Measurements from ENCODE around the gene SORD.

The SORD gene

DNA sequence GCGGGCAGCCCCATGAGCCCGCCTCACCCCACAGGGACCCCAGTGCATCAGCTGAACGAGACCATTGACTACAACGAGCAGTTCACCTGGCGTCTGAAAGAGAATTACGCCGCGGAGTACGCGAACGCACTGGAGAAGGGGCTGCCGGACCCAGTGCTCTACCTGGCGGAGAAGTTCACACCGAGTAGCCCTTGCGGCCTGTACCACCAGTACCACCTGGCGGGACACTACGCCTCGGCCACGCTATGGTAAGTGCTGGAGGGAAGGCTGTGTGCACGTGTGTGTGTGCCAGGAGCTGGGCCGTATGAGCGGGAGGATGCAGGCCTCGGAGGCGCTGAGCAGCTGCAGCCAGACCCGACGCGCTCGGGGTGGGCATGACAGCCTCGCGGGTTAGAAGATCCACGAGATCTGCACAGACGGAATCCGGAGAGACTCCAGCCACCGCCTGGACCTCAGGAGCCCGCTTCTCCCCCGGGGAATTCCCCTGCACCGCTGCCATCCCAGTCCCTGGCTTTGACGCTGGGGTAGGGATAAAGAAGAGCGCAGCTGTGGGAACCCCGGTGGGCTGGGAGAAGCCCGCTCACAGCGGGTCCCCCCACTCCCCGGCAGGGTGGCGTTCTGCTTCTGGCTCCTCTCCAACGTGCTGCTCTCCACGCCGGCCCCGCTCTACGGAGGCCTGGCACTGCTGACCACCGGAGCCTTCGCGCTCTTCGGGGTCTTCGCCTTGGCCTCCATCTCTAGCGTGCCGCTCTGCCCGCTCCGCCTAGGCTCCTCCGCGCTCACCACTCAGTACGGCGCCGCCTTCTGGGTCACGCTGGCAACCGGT lies 93.7 kb downstream of the SORD start:
- DNase-seq (ENCODE audit: low read depth, low spot score), result no peak

DNA sequence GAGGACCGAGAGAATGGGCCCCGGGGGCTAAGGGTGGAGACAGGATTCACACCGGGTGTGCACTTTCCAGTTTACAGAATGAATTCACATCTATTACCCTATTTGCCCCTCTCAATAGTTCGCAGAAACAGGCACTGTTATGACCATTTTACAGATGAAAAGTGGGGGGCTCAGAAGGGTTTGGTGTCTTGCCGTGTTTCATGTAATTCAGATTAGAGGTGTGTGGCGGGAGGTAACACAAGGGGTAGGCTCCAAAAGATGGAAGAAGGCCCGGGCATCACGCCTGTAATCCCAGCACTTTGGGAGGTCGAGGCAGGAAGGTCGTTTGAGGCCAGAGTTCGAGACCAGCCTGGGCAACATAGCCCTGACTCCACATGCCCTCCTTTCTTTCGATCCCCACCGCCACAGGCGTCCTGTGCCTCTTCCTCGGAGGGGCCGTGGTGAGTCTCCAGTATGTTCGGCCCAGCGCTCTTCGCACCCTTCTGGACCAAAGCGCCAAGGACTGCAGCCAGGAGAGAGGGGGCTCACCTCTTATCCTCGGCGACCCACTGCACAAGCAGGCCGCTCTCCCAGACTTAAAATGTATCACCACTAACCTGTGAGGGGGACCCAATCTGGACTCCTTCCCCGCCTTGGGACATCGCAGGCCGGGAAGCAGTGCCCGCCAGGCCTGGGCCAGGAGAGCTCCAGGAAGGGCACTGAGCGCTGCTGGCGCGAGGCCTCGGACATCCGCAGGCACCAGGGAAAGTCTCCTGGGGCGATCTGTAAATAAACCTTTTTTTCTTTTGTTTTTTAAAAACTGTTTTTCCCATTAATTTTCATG lies 94.5 kb downstream of the SORD start:
- DNase-seq (ENCODE audit: low read depth, low spot score), result no peak

DNA sequence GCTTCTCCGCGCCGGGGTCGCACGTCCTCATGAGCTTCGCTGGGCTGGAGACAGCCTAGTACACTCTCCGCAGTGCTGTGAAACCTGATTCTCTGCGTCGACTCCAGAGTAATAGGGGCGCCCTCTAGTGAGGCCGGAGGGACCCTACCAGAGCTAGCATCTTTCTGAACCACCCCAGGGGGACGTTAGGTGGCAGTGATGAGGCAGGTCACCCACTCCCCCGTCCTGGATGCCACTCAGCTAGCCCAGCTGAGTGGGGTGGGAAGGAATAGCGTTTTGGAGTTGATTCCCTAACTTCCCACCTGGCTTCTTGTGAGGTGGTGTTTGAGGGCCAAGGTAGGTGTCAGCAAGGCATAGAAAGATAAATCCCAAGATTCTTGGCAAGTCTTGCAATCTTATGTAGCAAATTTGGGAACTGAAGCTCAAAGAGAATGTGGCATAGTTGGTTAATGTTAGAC lies 95.2 kb downstream of the SORD start:
- DNase-seq (ENCODE audit: low read depth, low spot score), result peak; percentile 63

DNA sequence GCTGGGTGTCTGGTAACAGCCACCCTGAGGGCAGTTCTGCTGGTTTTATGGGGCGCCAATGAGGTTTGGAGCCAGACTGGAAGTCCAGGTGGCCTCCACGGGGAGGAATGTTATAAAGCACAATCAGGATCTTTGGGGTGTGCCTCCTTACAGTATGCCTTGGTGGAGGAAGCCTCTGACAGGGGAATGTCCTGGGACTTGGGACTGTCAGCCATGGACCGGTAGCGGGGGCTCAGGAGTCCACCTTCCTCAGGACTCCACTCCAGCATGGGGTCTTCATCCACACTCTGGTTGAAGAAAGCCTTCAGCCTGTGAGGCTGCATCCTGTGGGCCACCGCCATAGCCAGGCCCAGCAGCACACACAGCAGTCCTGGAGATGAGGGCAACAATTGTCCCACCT lies 96.0 kb downstream of the SORD start:
- DNase-seq (ENCODE audit: low read depth, low spot score), result no peak

DNA sequence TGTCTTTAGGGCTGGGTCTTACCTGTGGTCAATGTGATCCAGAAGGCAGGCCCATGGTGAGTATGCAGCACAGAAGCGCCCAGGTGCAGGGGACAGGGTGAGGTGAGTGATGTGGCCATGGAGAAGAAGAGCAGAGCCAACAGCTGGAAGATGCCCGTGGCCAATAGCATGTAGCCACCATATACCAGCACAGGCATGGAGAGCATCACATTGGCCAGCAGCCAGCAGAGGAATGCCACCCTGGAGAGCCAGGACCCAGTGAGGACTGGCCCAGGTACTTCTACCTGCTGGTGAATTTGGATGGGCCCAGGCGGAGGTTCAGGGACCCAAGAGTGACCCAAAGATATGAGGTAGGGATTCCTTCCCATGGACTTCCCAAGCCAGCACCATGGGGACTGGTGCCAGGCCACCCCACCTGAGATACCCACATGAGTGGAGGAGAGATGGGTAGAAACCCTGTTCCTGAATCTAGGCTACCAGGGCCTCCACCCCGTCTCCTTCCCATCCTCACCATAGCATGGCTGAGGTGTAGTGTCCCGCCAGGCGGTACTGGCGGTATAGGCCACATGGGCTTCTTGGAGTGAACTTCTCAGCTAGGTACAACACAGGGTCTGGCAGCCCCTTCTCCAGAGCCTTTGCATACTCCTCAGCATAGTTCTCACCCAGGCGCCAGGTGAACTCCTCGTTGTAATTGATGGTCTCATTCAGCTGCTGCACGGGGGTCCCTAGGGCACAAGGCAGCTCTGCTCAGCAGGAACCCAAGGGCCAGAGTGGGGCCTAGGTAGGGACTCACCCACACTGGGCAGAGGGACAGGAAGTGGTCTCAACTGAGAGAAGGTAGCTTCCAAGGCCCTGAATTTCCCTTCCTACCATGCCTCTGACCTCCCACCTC lies 97.3 kb downstream of the SORD start:
- DNase-seq (ENCODE audit: low read depth, low spot score), result no peak

DNA sequence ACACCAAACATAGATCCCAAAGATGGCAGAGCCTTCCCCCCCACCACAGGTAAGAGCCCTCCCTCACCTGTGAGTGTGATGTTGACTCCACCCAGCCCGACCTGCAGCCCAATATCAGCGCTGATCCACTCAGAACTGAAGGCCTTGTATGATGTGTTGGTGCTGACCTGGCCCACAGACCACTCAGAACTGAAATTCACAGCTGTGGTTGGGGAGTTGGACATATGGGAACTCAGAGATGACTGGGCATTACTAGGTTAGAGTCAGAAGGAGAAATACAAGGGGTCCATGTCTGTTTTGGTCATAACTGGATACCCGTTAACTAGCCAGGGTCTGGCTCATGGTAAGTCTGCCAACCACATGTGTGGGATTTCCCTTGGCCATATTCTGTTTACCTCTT lies 98.0 kb downstream of the SORD start:
- DNase-seq (ENCODE audit: low read depth, low spot score), result no peak

DNA sequence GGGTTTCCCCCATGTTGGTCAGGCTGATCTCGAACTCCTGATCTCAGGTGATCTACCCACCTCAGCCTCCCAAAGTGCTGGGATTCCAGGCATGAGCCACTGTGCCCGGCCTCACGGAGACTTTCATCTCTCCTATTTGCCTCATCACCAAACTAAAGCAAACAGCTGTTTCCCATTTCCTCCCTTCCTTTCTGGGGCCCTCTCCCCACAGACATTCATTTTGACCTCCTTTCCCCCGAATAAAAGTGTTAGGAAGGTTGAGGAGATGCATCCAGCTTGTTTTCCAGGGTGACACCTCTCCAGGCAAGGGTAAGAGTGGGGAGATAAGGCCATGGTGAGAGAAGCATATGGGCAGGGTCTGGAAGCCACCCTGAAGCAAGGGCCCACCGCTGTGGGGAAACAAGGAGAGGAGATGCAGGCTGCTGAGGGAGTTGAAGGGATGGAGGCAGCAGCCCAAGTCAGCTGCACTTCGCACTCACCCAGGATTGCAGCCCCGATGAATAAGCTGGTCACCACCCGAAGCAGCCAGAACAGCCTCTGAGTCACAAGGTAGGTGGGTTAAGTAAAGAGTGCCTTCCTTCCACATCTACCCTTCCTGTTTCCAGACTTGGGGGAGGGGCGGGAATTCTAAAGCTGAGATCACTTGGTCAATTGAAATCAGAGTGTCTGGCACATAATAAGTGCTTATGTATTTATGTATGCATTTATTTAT lies 98.9 kb downstream of the SORD start:
- no peak for DNase-seq (ENCODE audit: low read depth, low spot score)

DNA sequence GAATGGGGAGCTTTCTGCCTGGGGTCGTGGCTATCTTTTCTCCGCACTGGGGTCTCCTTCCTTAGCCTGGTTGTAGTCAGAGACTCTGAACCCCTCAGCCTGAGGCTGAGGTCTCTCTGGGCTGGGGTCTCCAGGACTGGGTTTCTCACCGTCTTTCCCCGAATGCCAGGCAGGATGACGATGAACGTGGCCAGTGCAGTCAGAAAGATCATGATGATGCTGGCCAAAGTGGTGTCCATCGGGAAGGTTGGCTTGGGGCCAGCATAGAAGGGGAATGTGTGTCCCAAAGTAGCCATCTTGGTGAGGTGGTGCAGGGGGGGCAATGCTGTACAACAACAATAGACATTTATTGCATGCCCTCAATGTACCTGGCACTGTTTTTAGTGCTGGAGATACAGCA lies 99.7 kb downstream of the SORD start:
- DNase-seq (ENCODE audit: low read depth, low spot score), result no peak

DNA sequence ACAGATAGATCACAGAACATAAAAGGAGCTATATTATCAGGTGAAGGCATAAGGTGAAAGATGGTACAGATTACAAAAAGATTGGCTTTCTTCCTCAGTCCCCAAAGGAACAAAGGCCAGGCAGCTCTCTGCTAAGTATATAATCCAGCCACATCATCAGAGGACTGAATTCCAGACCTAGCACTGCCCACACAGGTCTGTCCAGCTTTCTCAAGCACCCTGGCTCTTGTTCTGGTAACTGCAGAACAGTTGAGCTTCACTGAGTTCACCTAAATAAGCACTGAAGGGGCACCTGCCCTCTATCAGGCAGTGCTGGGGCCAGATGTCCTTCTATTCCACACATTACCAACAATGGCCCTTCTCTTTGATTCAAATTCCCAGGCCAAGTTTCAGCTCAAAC lies 100.4 kb downstream of the SORD start:
- DNase-seq (ENCODE audit: low read depth, low spot score), result no peak

DNA sequence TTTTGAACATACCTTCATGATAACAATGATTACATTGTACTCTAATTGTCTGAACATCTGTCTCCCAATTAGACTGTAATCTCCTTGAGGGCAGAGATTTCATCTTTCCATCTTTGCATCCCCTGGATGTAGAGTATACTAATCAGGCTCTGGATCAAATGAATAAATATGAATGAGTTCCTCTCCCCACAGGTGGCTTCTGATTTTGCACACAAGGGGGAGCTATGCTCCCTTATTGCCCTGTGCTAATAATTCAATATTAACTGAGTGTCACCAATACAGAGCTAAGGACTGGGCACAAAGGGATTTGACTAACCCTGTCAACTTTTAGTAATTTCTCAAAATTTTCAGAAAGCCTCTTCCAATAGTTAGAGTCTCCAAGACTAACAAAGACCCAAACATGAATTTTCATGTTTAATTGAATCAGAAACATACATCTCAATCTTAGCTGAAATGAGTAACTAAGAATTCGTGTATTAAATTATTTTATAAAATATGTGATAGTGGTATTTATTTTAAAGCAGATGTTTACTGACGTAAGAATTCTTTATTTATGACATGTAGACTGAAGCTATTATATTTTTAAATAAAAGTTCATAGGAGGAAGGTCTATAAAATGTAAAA lies 103.7 kb downstream of the SORD start:
- peak; percentile 15 for DNase-seq (ENCODE audit: low read depth, low spot score)
